Measurements from ENCODE around the gene MACROD1. TPM values are rescaled to one million over a fixed set of nuclear protein-coding genes. Genes with fewer than 3 reads are reported as not detected.

The MACROD1 gene
- total and polyA plus RNA-seq, 9 of the 15 experiments (the other 6 are each of a cell fraction or from before 2014, with no cell fraction given) = 1.1 to 60.0 (median 26.4) TPM

- WGBS (ENCODE audit: insufficient coverage, low coverage, missing lambda C conversion rate) = 30% methylated on average over 9 of the region's 9 CpGs
- no peak overlapping the region for H3K27ac ChIP-seq (ENCODE audit: extremely low read depth, low read depth, low read length)
- ChIA-PET CTCF (ENCODE audit: low intra/inter-chr PET ratio) (no interaction called here), POLR2A (interaction anchor here (0.5 kb wide), 1 partner anchor 54 kb away, joined by 3 read pairs; no protein-coding TSS in a partner anchor)
- in situ Hi-C loops (cut with MboI) (no loop called here), intact Hi-C loops (cut with micrococcal nuclease) (no loop called here)
- no peaks in the 10 kb centered on the region for H3K9me1 ChIP-seq (ENCODE audit: control insufficient read depth, insufficient read depth, low read length)
- no peaks in the 10 kb centered on the region; the same call in 2 of the 3 replicates for H3K79me2 ChIP-seq (ENCODE audit: control insufficient read depth, insufficient read depth, low read length)
- H3K27me3 ChIP-seq (ENCODE audit: control insufficient read depth in 2 of 2, insufficient read depth in 2 of 2, low read length in 2 of 2) = no peaks in the 10 kb centered on the region
- H3K4me1 ChIP-seq (replicated peaks in 1 of 2; ENCODE audit: control insufficient read depth in 2 of 2, insufficient read depth in 2 of 2, low read length in 2 of 2) = peaks cover 0 to 25% of the 10 kb centered on the region in 2 experiments; a peak in 2 of 5 replicates
- H3K4me2 ChIP-seq (ENCODE audit: insufficient read depth, low read length) = no peak overlapping the region
- TF ChIP-seq SRF (CRISPR knock-in tag; IDR thresholded peaks at IDR 0.05) = no peak
- TF ChIP-seq BHLHE40 (IDR thresholded peaks at IDR 0.05; ENCODE audit: low read length) = 0 out of 2 replicates have a peak, but pooled peaks have one; percentile 9
- peak; percentile 37; the same call in 1 of the 2 replicates for TF ChIP-seq ZBTB33 (CRISPR knock-in tag; IDR thresholded peaks at IDR 0.05)
- peak; percentile 64 for ATAC-seq
- H3K9me3 ChIP-seq (replicated peaks; ENCODE audit: control insufficient read depth, insufficient read depth, low read depth, low read length) = no peaks in the 10 kb centered on the region
- no peak for FAIRE-seq
- DNase-seq (ENCODE audit: extremely low read depth in 1 of 4, low spot score in 3 of 4) = peak in 1 of 4 experiments; percentile 26
- H2AFZ ChIP-seq (ENCODE audit: low read depth, low read length) = no peak overlapping the region
- H4K20me1 ChIP-seq (replicated peaks; ENCODE audit: control insufficient read depth, insufficient read depth, low read length) = peaks cover 21% of the 10 kb centered on the region
- H3K36me3 ChIP-seq (ENCODE audit: control insufficient read depth, insufficient read depth, low read length) = no peaks in the 10 kb centered on the region
- H3K9ac ChIP-seq (ENCODE audit: insufficient read depth in 1 of 2, low read depth in 2 of 2, low read length in 2 of 2) = no peak overlapping the region
- BruUV-seq (replicated peaks) = no TSS peak
- H3K4me3 ChIP-seq = no peak overlapping the region
Observed at GRCh38 chr11:64124147-64124546, 41.8 kb downstream of the MACROD1 start.
